ENCODE data around the gene ANKRD13B. TPM values are rescaled to one million over a fixed set of nuclear protein-coding genes. Genes with fewer than 3 reads are reported as not detected.

ANKRD13B gene
- polyA plus RNA-seq, 1 donor (not counting 4 experiments of a cell fraction or from before 2014, with no cell fraction given) = 3.7 TPM

DNA sequence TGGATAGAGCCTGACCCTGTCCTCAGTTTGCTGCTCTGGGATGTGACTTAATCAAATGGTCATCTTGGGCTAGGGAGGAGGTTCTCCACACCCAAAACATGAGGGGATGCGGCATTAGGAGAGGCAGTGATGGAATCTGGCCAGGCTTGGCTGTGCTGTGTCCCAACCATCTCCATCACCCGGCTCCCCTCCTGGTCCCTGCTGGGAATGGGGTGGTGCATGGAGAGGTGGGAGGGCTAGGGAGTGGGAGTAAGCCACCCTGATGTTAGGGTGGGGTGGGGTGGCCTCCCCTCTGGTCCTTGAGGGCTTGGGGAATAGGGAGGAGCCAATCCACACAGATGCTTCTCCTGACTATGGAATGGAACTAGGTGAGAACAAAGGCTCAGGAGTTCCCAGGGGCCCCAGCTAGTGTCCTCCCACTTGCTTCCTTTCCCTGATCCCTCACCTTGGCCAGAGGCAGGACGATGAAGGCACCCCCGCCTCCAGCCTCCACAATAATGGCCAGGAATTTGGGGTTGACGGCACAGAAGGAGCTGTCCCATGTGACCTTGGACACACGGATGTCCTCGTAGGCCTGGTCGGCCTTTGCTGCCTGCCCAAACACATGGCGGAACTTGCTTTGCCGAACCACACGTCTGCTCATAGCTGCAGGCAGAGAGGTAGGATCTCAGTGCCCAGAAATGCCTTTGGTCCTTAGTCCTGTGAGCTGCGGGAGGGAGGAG, 28.0 kb downstream of the ANKRD13B start:
- Histone ChIP-seq H3K79me2 (ENCODE audit: control insufficient read depth, insufficient read depth, low read length) (peaks cover 23% of the 10 kb centered on the region), H3K36me3 (ENCODE audit: control insufficient read depth in 2 of 2, extremely low read depth in 1 of 2, insufficient read depth in 2 of 2, low read length in 2 of 2) (peaks cover 0 to 5% of the 10 kb centered on the region in 2 experiments), H2AFZ (ENCODE audit: control insufficient read depth, low read length) (no peak overlapping the region), H3K9me1 (ENCODE audit: control insufficient read depth, extremely low read depth, insufficient read depth, low read length) (no peaks in the 10 kb centered on the region), H3K27ac (ENCODE audit: control insufficient read depth, insufficient read depth, low read length) (no peak overlapping the region), H3K27me3 (ENCODE audit: control insufficient read depth, extremely low read depth, insufficient read depth, low read length) (no peaks in the 10 kb centered on the region), H4K20me1 (ENCODE audit: control insufficient read depth, extremely low read depth, insufficient read depth, low read length) (no peaks in the 10 kb centered on the region), H3K4me2 (ENCODE audit: control insufficient read depth, extremely low read depth, insufficient read depth, low read depth, low read length) (peak overlapping the region; percentile 18), H3K4me1 (ENCODE audit: control insufficient read depth, extremely low read depth, insufficient read depth, low read length) (peaks cover 78% of the 10 kb centered on the region), H3K9me3 (ENCODE audit: control insufficient read depth, low read depth, low read length) (no peaks in the 10 kb centered on the region), H3K9ac (ENCODE audit: control insufficient read depth, extremely low read depth, insufficient read depth, low read length) (no peak overlapping the region), H3K4me3 (ENCODE audit: control insufficient read depth in 2 of 3, extremely low read depth in 1 of 3, insufficient read depth in 2 of 3, low read depth in 1 of 3, low read length in 3 of 3) (no peak overlapping the region)
- dilution Hi-C loops (cut with MboI; ENCODE audit: extremely low pct_ligation_motif_present, low sequenced_read_pairs) = loop anchor here (10.0 kb wide), 1 partner anchor 294 kb away; no protein-coding TSS in a partner anchor
- FAIRE-seq = no peak
- no peak for TF ChIP-seq EZH2 (IDR thresholded peaks at IDR 0.05; ENCODE audit: low read length)
- TF ChIP-seq, protein P1, sequence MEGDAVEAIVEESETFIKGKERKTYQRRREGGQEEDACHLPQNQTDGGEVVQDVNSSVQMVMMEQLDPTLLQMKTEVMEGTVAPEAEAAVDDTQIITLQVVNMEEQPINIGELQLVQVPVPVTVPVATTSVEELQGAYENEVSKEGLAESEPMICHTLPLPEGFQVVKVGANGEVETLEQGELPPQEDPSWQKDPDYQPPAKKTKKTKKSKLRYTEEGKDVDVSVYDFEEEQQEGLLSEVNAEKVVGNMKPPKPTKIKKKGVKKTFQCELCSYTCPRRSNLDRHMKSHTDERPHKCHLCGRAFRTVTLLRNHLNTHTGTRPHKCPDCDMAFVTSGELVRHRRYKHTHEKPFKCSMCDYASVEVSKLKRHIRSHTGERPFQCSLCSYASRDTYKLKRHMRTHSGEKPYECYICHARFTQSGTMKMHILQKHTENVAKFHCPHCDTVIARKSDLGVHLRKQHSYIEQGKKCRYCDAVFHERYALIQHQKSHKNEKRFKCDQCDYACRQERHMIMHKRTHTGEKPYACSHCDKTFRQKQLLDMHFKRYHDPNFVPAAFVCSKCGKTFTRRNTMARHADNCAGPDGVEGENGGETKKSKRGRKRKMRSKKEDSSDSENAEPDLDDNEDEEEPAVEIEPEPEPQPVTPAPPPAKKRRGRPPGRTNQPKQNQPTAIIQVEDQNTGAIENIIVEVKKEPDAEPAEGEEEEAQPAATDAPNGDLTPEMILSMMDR (optimal IDR thresholded peaks at IDR 0.05 in 1 of 3, IDR thresholded peaks at IDR 0.05 in 1 of 3, conservative IDR thresholded peaks at IDR 0.05 in 1 of 3; ENCODE audit: extremely low read depth in 1 of 3, insufficient read depth in 2 of 3, low read length in 3 of 3) = no peak
- no peak for DNase-seq (ENCODE audit: low read depth, low spot score)

DNA sequence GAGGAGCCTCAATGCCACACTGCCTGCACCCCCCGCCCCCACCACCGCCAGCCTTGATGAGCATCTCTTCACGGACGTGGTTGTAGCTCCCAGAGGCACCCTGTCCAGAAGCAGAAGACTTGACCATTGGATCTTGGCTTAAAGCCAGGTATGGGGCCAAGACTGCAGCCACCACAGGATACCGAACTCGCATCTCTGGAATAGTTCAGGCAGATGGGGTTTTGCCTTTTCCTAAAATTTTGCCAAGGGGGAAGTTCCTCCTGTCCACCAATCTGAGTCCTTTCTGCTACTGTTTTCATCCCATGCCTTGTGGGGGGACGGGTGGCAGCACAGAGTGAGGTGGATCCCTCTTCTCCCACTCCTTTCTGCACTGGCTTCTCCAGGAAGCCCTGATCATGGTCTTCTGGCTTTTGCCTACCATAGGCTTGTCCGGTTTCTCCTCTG, 28.8 kb downstream of the ANKRD13B start:
- TF ChIP-seq, protein P1 (optimal IDR thresholded peaks at IDR 0.05 in 1 of 3, IDR thresholded peaks at IDR 0.05 in 1 of 3, conservative IDR thresholded peaks at IDR 0.05 in 1 of 3; ENCODE audit: extremely low read depth in 1 of 3, insufficient read depth in 2 of 3, low read length in 3 of 3) = no peak
- no peak for TF ChIP-seq EZH2 (IDR thresholded peaks at IDR 0.05; ENCODE audit: low read length)
- Histone ChIP-seq H3K36me3 (ENCODE audit: control insufficient read depth in 2 of 2, extremely low read depth in 1 of 2, insufficient read depth in 2 of 2, low read length in 2 of 2) (peaks cover 0 to 5% of the 10 kb centered on the region in 2 experiments), H3K79me2 (ENCODE audit: control insufficient read depth, insufficient read depth, low read length) (peaks cover 23% of the 10 kb centered on the region), H3K4me3 (ENCODE audit: control insufficient read depth in 2 of 3, extremely low read depth in 1 of 3, insufficient read depth in 2 of 3, low read depth in 1 of 3, low read length in 3 of 3) (peak overlapping the region; percentile 64 to 79 (median 70)), H3K9ac (ENCODE audit: control insufficient read depth, extremely low read depth, insufficient read depth, low read length) (peak overlapping the region; percentile 83), H3K9me1 (ENCODE audit: control insufficient read depth, extremely low read depth, insufficient read depth, low read length) (no peaks in the 10 kb centered on the region), H3K9me3 (ENCODE audit: control insufficient read depth, low read depth, low read length) (no peaks in the 10 kb centered on the region), H3K4me2 (ENCODE audit: control insufficient read depth, extremely low read depth, insufficient read depth, low read depth, low read length) (peak overlapping the region; percentile 79), H3K27ac (ENCODE audit: control insufficient read depth, insufficient read depth, low read length) (peak overlapping the region; percentile 96), H3K4me1 (ENCODE audit: control insufficient read depth, extremely low read depth, insufficient read depth, low read length) (peaks cover 74% of the 10 kb centered on the region), H3K27me3 (ENCODE audit: control insufficient read depth, extremely low read depth, insufficient read depth, low read length) (no peaks in the 10 kb centered on the region), H4K20me1 (ENCODE audit: control insufficient read depth, extremely low read depth, insufficient read depth, low read length) (no peaks in the 10 kb centered on the region), H2AFZ (ENCODE audit: control insufficient read depth, low read length) (no peak overlapping the region)
- dilution Hi-C loops (cut with MboI; ENCODE audit: extremely low pct_ligation_motif_present, low sequenced_read_pairs) = loop anchor here (10.0 kb wide), 1 partner anchor 293 kb away; no protein-coding TSS in a partner anchor
- no peak for DNase-seq (ENCODE audit: low read depth, low spot score)
- FAIRE-seq = peak; percentile 74
